GM12864 (cell line): ENCODE results near the gene AADACL2.

Source experiments
- DNase-seq: peaks from one replicate; pipeline ENCODE4 v3.0.0-alpha.2; 2011; ENCODE audit warnings: low read depth
- H3K4me3 ChIP-seq: 2 replicates; pipeline ENCODE4 v1.5.1; 2011; ENCODE audit warnings: mild to moderate bottlenecking, low read depth, low read length, control low read depth
- TF ChIP-seq, protein P1 (sequence below): IDR thresholded peaks from 2 replicates; pipeline ENCODE4 v1.5.1; 2011; ENCODE audit warnings: low read depth, mild to moderate bottlenecking, moderate library complexity, low read length, control low read depth, inconsistent platforms; ENCODE audit errors: missing control alignments

AADACL2 gene

GRCh38 chr3:151772825-151773480 is 39.2 kb downstream of the AADACL2 start:
- TF ChIP-seq, protein P1, sequence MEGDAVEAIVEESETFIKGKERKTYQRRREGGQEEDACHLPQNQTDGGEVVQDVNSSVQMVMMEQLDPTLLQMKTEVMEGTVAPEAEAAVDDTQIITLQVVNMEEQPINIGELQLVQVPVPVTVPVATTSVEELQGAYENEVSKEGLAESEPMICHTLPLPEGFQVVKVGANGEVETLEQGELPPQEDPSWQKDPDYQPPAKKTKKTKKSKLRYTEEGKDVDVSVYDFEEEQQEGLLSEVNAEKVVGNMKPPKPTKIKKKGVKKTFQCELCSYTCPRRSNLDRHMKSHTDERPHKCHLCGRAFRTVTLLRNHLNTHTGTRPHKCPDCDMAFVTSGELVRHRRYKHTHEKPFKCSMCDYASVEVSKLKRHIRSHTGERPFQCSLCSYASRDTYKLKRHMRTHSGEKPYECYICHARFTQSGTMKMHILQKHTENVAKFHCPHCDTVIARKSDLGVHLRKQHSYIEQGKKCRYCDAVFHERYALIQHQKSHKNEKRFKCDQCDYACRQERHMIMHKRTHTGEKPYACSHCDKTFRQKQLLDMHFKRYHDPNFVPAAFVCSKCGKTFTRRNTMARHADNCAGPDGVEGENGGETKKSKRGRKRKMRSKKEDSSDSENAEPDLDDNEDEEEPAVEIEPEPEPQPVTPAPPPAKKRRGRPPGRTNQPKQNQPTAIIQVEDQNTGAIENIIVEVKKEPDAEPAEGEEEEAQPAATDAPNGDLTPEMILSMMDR = no peak
- no peak overlapping the region for H3K4me3 ChIP-seq
- DNase-seq = no peak

DNA sequence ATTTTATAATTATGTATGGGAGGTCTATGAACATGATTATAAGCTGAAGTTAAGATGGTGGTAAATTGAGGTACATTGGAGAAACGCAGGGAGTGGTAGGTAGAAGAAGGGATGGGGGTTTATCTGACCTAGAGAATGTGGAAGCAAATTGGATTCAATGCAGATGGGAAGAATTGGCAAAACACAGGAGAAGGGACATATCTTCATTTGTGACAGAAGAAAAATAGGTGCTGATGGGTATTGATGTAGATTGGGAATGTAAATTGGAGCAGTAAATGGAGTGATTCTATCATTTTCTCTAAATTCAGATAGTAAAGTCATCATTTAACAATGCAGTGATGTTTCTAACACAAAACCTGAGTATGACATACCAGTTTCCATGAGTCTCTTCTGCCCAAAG is 40.5 kb downstream of the AADACL2 start:
- no peak overlapping the region for H3K4me3 ChIP-seq
- TF ChIP-seq, protein P1 = no peak
- DNase-seq = no peak

DNA sequence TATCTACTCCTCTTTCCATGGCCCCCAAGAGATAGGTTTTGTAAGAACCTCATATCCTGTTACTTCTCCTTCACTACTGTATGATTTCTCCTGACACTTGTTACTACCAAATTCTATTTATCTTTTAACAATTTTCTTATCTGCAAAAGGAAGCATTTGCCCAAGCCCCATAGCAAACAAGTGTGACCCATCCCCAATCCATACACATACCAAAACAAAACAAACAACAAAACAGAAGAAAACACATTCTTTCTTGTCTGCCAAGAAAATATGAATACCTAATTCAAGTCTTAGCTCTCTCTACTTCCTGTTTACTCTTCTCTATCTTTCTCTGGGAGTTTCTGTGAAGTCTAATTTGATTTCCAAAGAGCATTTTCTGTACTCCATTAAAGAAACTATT is 41.2 kb downstream of the AADACL2 start:
- TF ChIP-seq, protein P1 = no peak
- H3K4me3 ChIP-seq = no peak overlapping the region
- no peak for DNase-seq

DNA sequence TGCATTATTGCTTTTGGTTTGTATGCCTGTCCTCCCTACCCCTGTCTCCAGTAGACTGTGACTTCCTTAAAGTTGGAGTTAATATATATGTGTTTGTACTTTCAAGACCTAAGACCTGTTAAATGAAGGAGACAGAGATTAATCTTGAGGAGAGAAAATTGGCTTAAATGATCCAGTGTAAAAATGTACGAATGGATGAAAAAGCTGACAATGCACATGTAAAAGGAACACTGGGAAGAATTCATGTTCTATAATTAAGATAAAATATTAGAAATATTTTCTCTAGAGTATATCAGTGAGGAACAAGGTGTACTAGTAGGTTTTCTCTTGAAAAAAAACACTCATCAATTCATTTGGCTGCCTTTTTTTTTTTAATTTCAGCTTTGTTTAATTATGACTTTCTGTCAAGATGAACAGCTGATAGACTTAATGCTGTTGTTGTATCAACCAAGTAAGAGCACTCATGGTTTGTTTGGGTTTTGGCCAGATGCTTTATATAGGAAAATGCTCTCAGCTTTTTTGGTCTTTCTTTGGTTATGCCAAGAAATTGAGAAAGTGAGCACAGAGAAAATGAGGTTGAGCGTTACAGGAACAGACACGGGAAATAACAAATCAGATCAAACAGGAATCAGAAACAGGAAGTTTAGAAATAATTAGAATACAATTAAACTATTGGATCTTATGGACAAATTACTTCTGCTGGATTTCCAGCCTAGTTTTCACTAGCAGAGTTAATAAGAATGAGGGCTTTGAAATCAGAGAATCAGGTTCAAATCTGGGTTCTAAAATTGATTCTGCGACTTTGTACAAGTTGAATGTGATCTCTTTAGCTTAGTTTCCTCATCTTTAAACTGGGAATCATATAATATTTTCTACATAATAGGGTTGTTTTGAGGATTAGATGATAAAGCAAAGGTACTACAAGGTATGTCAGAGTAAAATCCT is 41.9 kb downstream of the AADACL2 start:
- TF ChIP-seq, protein P1 = no peak
- DNase-seq = no peak
- no peak overlapping the region for H3K4me3 ChIP-seq

GRCh38 chr3:151776259-151776740 is 42.6 kb downstream of the AADACL2 start:
- no peak for DNase-seq
- TF ChIP-seq, protein P1 = no peak
- H3K4me3 ChIP-seq = no peak overlapping the region

DNA sequence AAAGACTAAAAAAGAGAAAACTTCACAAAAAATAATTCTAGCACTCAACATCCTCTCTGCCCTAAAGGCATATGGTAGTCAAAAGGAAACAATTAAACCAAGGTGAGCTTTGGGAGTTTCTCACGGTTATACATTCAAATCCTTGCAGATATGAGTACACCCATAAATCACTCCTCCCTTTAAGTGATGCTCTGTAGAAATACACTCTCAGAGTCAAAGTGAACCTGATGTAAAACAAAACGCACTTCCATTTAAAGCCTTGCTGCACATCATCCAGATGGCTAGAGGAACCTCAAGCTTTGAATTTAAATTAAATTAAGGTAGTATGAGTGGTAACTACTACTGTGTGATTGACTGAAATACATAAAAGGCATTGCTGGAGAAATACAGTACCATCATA is 44.2 kb downstream of the AADACL2 start:
- no peak for DNase-seq
- TF ChIP-seq, protein P1 = no peak
- H3K4me3 ChIP-seq = no peak overlapping the region
